HG03378 (cell line): ENCODE data around the gene TM2D3.
"Not testable (repeated sequence)": the region's sequence is repeated elsewhere in the genome, so short reads cannot be mapped to it uniquely, and the experiment has no call there.

Experiments
- ATAC-seq: cut with Tn5 transposase; IDR thresholded peaks from one replicate; pipeline ENCODE4 v1.9.1; 2021; ENCODE audit warnings: mild to moderate bottlenecking, moderate library complexity; ENCODE audit not compliant: unreplicated experiment

The TM2D3 gene

GRCh38 chr15:101657968-101658784 lies 6.0 kb upstream of the TM2D3 start:
- ATAC-seq: no peak

- ATAC-seq: no peak
Measured at GRCh38 chr15:101657171-101657570, 5.0 kb upstream of the TM2D3 start.

GRCh38 chr15:101654624-101655337 lies 2.6 kb upstream of the TM2D3 start:
- ATAC-seq: not testable (repeated sequence)

GRCh38 chr15:101654171-101654570 lies 2.0 kb upstream of the TM2D3 start:
- no peak for ATAC-seq

- no peak for ATAC-seq
Measured at GRCh38 chr15:101652786-101653430, 727 bp upstream of the TM2D3 start.

- peak; percentile 36 for ATAC-seq
Measured at GRCh38 chr15:101651554-101652097, 555 bp downstream of the TM2D3 start.

GRCh38 chr15:101650145-101650544 lies 2.0 kb downstream of the TM2D3 start:
- no peak for ATAC-seq

- no peak for ATAC-seq
Measured at GRCh38 chr15:101648356-101648755, 3.8 kb downstream of the TM2D3 start.

GRCh38 chr15:101647251-101647650 lies 4.9 kb downstream of the TM2D3 start:
- ATAC-seq: no peak

GRCh38 chr15:101646672-101647071 lies 5.5 kb downstream of the TM2D3 start:
- no peak for ATAC-seq

- no peak for ATAC-seq
Measured at GRCh38 chr15:101642361-101642760, 9.8 kb downstream of the TM2D3 start.

- no peak for ATAC-seq
Measured at GRCh38 chr15:101641894-101642293, 10.3 kb downstream of the TM2D3 start.

GRCh38 chr15:101641129-101641764 lies 10.9 kb downstream of the TM2D3 start:
- ATAC-seq: peak; percentile 54

GRCh38 chr15:101639667-101640066 lies 12.5 kb downstream of the TM2D3 start:
- ATAC-seq: no peak

GRCh38 chr15:101637919-101638318 lies 14.3 kb downstream of the TM2D3 start:
- ATAC-seq: no peak

GRCh38 chr15:101637516-101637915 lies 14.7 kb downstream of the TM2D3 start:
- ATAC-seq: no peak

GRCh38 chr15:101637038-101637437 lies 15.1 kb downstream of the TM2D3 start:
- no peak for ATAC-seq

GRCh38 chr15:101635944-101636727 lies 16.0 kb downstream of the TM2D3 start:
- no peak for ATAC-seq

- ATAC-seq: no peak
Measured at GRCh38 chr15:101633356-101633755, 18.8 kb downstream of the TM2D3 start.

- not testable (repeated sequence) for ATAC-seq
Measured at GRCh38 chr15:101626729-101627128, 25.5 kb downstream of the TM2D3 start.
